ENCODE results near the gene PRAF2.

Gene PRAF2

GRCh38 chrX:49041744-49042580 lies 31.8 kb downstream of the PRAF2 start:
- DNase-seq, result peak; percentile 82

DNA sequence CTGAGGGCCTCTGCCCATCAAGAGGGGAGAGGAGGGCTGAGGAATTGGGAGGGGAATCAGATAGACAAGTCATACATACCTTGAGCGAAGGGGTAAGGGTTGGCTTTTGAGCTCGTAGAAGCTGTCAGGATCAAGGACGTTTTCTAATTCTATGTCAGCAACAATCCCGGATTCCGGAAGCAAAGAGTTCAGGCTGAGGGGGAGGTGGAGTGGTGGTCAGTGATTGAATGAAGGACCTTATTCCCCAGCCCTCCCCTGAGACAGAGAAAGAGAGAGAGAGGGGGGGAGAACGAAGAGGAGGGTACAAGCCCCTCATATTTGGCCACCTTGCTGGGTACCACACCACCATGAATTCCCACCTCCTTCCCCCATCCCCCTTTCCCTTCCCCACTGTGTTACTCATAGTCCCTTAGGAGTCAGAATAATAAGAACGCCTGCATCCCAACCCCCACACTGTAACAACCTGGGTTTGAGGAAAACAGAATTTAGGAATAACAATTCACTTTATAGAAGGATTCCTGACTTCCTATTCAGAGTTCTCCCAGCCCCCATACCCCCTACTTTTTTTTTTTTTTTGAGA lies 33.3 kb downstream of the PRAF2 start:
- peak; percentile 40 for DNase-seq

- DNase-seq, result peak; percentile 94
Measured at GRCh38 chrX:49039598-49040375, 34.0 kb downstream of the PRAF2 start.

DNA sequence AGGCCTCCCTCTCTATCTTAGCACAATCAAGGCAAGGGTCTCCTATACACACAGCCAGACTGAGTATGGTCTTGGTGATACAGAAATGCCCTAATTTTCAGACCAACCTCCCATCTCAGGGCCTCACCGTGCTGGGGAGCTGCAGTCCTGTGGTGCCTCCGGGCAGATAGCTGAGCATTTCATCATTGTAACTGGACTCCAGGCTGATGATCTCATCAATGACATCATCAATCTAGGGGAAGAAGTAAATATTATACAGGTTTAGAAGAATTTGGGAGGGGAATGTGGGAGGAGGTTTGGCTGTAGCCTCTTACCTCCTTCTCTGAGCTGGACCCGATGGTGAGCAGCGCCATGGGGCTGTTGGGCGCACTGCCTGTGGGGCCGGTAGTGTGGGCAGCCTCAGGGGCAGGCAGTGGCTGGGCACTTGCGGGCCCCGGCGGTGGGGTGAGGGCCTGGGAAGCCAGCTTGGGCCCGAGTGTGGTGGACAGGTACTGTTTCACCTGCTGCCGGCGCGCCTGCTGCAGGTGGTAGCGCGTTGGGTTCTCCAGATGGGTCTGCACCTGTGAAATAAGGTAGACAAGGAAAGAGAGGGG lies 35.8 kb downstream of the PRAF2 start:
- DNase-seq, result peak; percentile 74

DNA sequence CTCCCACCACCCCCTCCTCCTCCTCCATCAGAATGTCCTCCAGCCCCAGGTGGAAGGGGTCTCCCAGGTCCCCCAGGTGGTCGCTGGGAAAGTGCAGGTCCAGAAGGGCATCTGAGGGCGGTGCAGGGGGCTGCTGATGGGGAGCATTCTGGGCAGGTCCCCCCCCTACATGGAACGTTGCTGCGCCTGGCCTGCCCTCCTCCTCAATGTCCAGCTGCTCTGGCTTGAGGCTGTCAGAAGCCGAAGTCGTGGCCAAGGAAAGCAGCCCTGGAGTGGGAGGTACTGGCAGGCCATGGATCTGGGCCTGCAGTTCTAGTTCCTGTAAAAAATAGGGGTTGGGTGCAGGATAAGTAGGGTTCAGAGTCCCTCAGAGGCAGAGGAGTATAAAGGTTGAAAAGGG lies 43.5 kb downstream of the PRAF2 start:
- DNase-seq, result no peak

DNA sequence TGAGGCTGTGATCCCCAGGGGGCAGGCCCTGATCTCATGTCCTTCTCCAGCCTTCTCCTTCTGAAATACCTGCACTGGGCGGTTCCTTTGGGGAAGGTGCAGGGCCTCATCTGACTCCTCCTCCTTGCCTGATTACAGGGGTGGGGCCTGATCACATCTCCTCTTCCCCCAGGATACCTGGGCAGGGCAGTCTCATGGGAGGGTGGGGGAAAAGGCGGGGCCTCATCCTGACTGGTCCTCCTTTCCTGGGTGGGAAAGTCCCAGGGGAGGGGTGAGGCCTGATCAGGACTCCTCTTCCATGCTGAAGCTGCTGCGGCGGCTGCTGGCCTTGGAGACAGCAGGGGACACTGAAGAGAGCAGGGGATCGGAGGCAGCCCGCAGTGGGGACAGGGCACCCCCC lies 43.9 kb downstream of the PRAF2 start:
- DNase-seq, result no peak

Data from EL (cell line).